GM19328 (cell line): Measurements from ENCODE around the gene RXFP2.

Experiments used
- ATAC-seq: cut with Tn5 transposase; IDR thresholded peaks from one replicate; pipeline ENCODE4 v1.9.1; 2021; ENCODE audit warnings: mild to moderate bottlenecking, moderate library complexity; ENCODE audit not compliant: unreplicated experiment

RXFP2 gene

GRCh38 chr13:31815361-31816144 is 76.2 kb downstream of the RXFP2 start:
- no peak for ATAC-seq

- ATAC-seq, result no peak
Measured at GRCh38 chr13:31818236-31818635, 78.9 kb downstream of the RXFP2 start.

- ATAC-seq, result no peak
Measured at GRCh38 chr13:31824705-31825517, 85.6 kb downstream of the RXFP2 start.

GRCh38 chr13:31826521-31826920 is 87.2 kb downstream of the RXFP2 start:
- ATAC-seq, result no peak

- no peak for ATAC-seq
Measured at GRCh38 chr13:31827707-31828106, 88.4 kb downstream of the RXFP2 start.

- ATAC-seq, result no peak
Measured at GRCh38 chr13:31835932-31836331, 96.6 kb downstream of the RXFP2 start.

- ATAC-seq, result no peak
Measured at GRCh38 chr13:31843044-31843443, 103.7 kb downstream of the RXFP2 start.

GRCh38 chr13:31846182-31846938 is 107.0 kb downstream of the RXFP2 start:
- ATAC-seq, result peak; percentile 99

- peak; percentile 19 for ATAC-seq
Measured at GRCh38 chr13:31846961-31847752, 107.8 kb downstream of the RXFP2 start.

- ATAC-seq, result no peak
Measured at GRCh38 chr13:31848621-31849020, 109.3 kb downstream of the RXFP2 start.

GRCh38 chr13:31849206-31849605 is 109.9 kb downstream of the RXFP2 start:
- no peak for ATAC-seq

GRCh38 chr13:31850041-31850555 is 110.8 kb downstream of the RXFP2 start:
- ATAC-seq, result no peak

GRCh38 chr13:31851216-31851615 is 111.9 kb downstream of the RXFP2 start:
- no peak for ATAC-seq
